ENCODE measurements around the gene ASB10. TPM values are rescaled to one million over a fixed set of nuclear protein-coding genes. Genes with fewer than 3 reads are reported as not detected.
A peak's percentile ranks its signal among the peaks of the same experiment; 100 is the strongest.

The ASB10 gene
- total and polyA plus RNA-seq, 2 of the 13 experiments (the other 11 are each of a cell fraction or from before 2014, with no cell fraction given) = not detected

DNA sequence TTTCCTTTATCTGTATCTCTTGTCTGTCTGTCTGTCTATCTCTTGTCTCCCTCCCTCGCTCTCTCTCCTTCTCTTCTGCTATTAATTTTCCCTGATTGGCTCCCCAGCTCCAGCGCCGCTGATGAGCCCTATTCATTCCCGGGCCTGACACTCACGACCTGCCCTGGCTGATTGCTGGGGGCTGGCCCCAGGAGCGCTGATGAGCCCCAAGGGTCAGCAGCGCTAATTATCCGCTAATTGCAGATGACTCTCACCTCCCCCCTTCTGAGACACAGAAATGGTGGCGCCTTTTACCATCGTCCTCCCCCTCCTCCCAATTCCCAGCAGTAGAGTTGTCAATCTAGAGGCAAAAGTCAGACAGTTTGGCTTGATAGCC lies 18.3 kb downstream of the ASB10 start:
- 36% methylated on average over 10 of the region's 10 CpGs for WGBS (ENCODE audit: low lambda C conversion rate)

DNA sequence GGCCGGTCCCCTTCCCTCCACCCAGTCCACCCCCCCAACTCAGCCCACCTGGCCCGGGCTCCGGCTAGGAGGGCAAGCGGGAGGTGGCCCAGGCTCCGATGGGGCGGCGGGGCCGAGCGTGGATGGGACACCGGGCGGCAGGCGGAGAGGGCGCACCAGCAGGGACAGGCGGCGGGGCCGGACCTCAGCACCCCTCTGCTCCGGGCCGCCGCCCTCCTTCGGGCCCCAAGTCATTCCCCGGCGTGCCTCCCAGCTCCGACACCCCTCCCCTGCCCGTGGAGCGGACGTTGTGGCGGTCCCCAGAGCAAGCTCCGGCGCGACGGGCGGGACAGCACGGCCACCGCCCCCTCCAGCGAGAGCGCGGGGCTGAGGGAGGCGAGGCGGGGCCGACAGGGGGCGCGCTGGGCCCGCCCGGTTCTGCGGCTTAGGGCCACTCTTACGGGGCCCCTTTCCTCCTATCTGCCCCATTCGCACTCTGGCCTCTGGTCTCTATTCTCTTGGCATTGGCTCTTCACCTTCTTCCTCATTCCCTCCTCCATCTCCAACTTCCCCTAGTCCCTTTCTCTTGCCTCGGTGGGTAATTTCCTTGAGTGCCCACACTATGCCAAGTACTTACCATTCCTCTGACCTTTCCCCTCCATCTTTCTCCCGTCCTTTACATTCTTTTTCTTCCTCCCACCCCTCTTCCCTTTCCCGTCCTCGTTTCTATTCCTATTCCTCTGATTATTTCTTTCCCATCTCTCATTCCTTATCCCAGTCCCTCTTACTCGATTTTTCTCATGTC lies 18.9 kb downstream of the ASB10 start:
- in situ Hi-C loops (cut with HindIII; ENCODE audit: extremely low pct_ligation_motif_present, low pct_unique_long_range_greater_than_20kb) (no loop called here), intact Hi-C loops (cut with micrococcal nuclease; ENCODE audit: unreplicated experiment) (no loop called here)
- Histone ChIP-seq H3K27ac (ENCODE audit: extremely low read length, insufficient read depth, low read length) (no peak overlapping the region), H3K4me3 (replicated peaks in 1 of 3; ENCODE audit: insufficient read depth in 1 of 3, low read depth in 2 of 3, low read length in 3 of 3) (peak overlapping the region; percentile 47 to 71 (median 55); a peak in 5 of 6 replicates), H3K9ac (ENCODE audit: insufficient read depth, low read depth, low read length) (no peak overlapping the region), H3K79me2 (ENCODE audit: insufficient read depth, low read length) (no peaks in the 10 kb centered on the region), H3K4me2 (ENCODE audit: low read depth, low read length) (peak overlapping the region; percentile 66), H3K36me3 (replicated peaks in 1 of 2; ENCODE audit: control insufficient read depth in 1 of 2, insufficient read depth in 2 of 2, low read length in 2 of 2) (no peaks in the 10 kb centered on the region), H4K20me1 (ENCODE audit: insufficient read depth, low read length) (no peaks in the 10 kb centered on the region), H3K27me3 (ENCODE audit: control insufficient read depth in 1 of 2, insufficient read depth in 2 of 2, low read length in 2 of 2) (peaks cover 9 to 63% of the 10 kb centered on the region in 2 experiments), H3K9me3 (ENCODE audit: low read length) (no peaks in the 10 kb centered on the region), H3K4me1 (ENCODE audit: insufficient read depth, low read length) (no peaks in the 10 kb centered on the region), H2AFZ (ENCODE audit: low read length) (no peak overlapping the region)
- CTCF ChIA-PET (ENCODE audit: low intra/inter-chr PET ratio, low total read pairs) = interaction anchor here (1.2 kb wide), 1 partner anchor 135 kb away, joined by 3 read pairs; no protein-coding TSS in a partner anchor
- WGBS (ENCODE audit: low lambda C conversion rate) = 2% methylated on average over 16 of the region's 52 CpGs
- DNase-seq (ENCODE audit: low spot score) (no peak), ATAC-seq (peak; percentile 89), FAIRE-seq (no peak)
- POLR2A ChIA-PET = no interaction called here
- BruUV-seq (replicated peaks) = no TSS peak
- no peak for TF ChIP-seq SNAI1 (CRISPR knock-in tag; IDR thresholded peaks at IDR 0.05; ENCODE audit: borderline replicate concordance)
- TF ChIP-seq ATM (IDR thresholded peaks at IDR 0.05; ENCODE audit: borderline replicate concordance) = 0 out of 2 replicates have a peak, but pooled peaks have one; percentile 16
- no peak for TF ChIP-seq KLF11 (CRISPR knock-in tag; IDR thresholded peaks at IDR 0.05)
- TF ChIP-seq SIN3B (IDR thresholded peaks at IDR 0.05; ENCODE audit: low read length) = no peak
- no peak for TF ChIP-seq ZNF670 (CRISPR knock-in tag; IDR thresholded peaks at IDR 0.05; ENCODE audit: borderline replicate concordance)
- no peak for TF ChIP-seq ZNF496 (CRISPR knock-in tag; IDR thresholded peaks at IDR 0.05; ENCODE audit: insufficient replicate concordance)
- TF ChIP-seq ZNF280B (CRISPR knock-in tag; IDR thresholded peaks at IDR 0.05; ENCODE audit: borderline replicate concordance) = 0 out of 2 replicates have a peak, but pooled peaks have one; percentile 33
- peak; percentile 67 for TF ChIP-seq HNRNPK (IDR thresholded peaks at IDR 0.05; ENCODE audit: low read depth, low read length, poor library complexity, severe bottlenecking)
- TF ChIP-seq MAZ (IDR thresholded peaks at IDR 0.05; ENCODE audit: borderline replicate concordance, low read depth, low read length) = peak; percentile 32; the same call in 1 of the 2 replicates
- no peak for TF ChIP-seq MAZ (CRISPR knock-in tag; IDR thresholded peaks at IDR 0.05; ENCODE audit: low read depth)
- TF ChIP-seq ZNF777 (CRISPR knock-in tag; IDR thresholded peaks at IDR 0.05) = peak; percentile 80
- no peak for TF ChIP-seq MAF1 (CRISPR knock-in tag; IDR thresholded peaks at IDR 0.05; ENCODE audit: borderline replicate concordance)

More for the DNA sequence above, 18.3 kb downstream of the ASB10 start:
- Histone ChIP-seq H3K36me3 (replicated peaks in 1 of 2; ENCODE audit: control insufficient read depth in 1 of 2, insufficient read depth in 2 of 2, low read length in 2 of 2) (no peaks in the 10 kb centered on the region), H3K4me1 (ENCODE audit: insufficient read depth, low read length) (no peaks in the 10 kb centered on the region), H2AFZ (ENCODE audit: low read length) (no peak overlapping the region), H3K9me3 (ENCODE audit: low read length) (no peaks in the 10 kb centered on the region), H3K4me2 (ENCODE audit: low read depth, low read length) (no peak overlapping the region), H4K20me1 (ENCODE audit: insufficient read depth, low read length) (no peaks in the 10 kb centered on the region), H3K79me2 (ENCODE audit: insufficient read depth, low read length) (no peaks in the 10 kb centered on the region), H3K27ac (ENCODE audit: extremely low read length, insufficient read depth, low read length) (no peak overlapping the region), H3K9ac (ENCODE audit: insufficient read depth, low read depth, low read length) (no peak overlapping the region), H3K27me3 (ENCODE audit: control insufficient read depth in 1 of 2, insufficient read depth in 2 of 2, low read length in 2 of 2) (peaks cover 9 to 62% of the 10 kb centered on the region in 2 experiments), H3K4me3 (replicated peaks in 1 of 3; ENCODE audit: insufficient read depth in 1 of 3, low read depth in 2 of 3, low read length in 3 of 3) (no peak overlapping the region)
- BruUV-seq (replicated peaks) = no TSS peak
- ChIA-PET CTCF (ENCODE audit: low intra/inter-chr PET ratio, low total read pairs) (interaction anchor here (1.2 kb wide), 1 partner anchor 134 kb away, joined by 3 read pairs; no protein-coding TSS in a partner anchor), POLR2A (no interaction called here)
- DNase-seq (ENCODE audit: low spot score) = no peak
- no peak for FAIRE-seq
- in situ Hi-C loops (cut with HindIII; ENCODE audit: extremely low pct_ligation_motif_present, low pct_unique_long_range_greater_than_20kb) = no loop called here
- TF ChIP-seq REPIN1 (CRISPR knock-in tag; IDR thresholded peaks at IDR 0.05; ENCODE audit: borderline replicate concordance, low read depth) (no peak), ZNF264 (CRISPR knock-in tag; IDR thresholded peaks at IDR 0.05) (no peak), SNAI1 (CRISPR knock-in tag; IDR thresholded peaks at IDR 0.05; ENCODE audit: borderline replicate concordance) (no peak), ZSCAN20 (CRISPR knock-in tag; IDR thresholded peaks at IDR 0.05; ENCODE audit: borderline replicate concordance) (no peak), ZNF234 (CRISPR knock-in tag; conservative IDR thresholded peaks at IDR 0.05) (no peak)
- intact Hi-C loops (cut with micrococcal nuclease; ENCODE audit: unreplicated experiment) = no loop called here
- no peak for ATAC-seq
